GM19099 (cell line): Measurements from ENCODE around the gene MAP4K1.

Experiments used
- POLR2A ChIP-seq: IDR thresholded peaks from 3 replicates; pipeline ENCODE4 v1.6.1; 2011; ENCODE audit warnings: low read depth; ENCODE audit not compliant: insufficient read length; ENCODE audit errors: extremely low read depth

The MAP4K1 gene

DNA sequence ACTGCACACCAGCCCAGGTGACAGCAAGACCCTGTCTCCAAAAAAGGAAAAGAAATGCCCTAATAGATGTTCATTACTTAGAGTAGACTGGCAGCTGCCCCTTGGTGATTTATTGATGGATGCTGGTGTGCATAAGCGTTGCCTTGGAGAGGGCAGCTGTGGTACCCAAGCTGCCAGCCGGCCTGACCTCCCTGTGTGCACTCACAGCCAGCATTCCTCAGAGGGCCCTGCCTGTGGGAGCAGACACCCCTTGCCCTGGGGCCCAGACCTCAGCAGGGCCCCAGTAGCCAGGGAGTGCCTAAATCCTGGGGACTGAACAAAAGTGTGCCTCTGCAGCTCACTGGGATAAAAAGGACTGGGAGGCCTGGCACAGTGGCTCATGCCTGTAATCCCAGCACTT, 21.9 kb upstream of the MAP4K1 start:
- TF ChIP-seq POLR2A = no peak

DNA sequence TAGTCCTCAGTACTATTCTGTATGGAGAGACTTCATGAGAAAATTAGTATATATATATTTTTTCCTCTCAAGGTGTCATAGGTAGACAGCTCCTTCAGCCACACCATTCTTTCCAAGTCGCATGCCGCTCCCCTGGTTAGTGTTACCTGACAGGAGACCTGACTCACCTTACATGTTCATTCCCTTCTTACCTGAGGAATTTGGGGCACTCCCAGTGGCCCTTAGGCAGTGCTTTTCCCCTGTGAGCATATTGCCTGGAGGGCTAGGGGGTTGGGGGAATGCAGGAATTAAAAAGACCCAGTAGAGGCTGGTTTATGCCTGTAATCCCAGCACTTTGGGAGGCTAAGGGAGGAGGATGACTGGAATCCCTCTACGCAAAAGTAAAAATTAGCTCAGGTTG, 20.7 kb upstream of the MAP4K1 start:
- TF ChIP-seq POLR2A = no peak

DNA sequence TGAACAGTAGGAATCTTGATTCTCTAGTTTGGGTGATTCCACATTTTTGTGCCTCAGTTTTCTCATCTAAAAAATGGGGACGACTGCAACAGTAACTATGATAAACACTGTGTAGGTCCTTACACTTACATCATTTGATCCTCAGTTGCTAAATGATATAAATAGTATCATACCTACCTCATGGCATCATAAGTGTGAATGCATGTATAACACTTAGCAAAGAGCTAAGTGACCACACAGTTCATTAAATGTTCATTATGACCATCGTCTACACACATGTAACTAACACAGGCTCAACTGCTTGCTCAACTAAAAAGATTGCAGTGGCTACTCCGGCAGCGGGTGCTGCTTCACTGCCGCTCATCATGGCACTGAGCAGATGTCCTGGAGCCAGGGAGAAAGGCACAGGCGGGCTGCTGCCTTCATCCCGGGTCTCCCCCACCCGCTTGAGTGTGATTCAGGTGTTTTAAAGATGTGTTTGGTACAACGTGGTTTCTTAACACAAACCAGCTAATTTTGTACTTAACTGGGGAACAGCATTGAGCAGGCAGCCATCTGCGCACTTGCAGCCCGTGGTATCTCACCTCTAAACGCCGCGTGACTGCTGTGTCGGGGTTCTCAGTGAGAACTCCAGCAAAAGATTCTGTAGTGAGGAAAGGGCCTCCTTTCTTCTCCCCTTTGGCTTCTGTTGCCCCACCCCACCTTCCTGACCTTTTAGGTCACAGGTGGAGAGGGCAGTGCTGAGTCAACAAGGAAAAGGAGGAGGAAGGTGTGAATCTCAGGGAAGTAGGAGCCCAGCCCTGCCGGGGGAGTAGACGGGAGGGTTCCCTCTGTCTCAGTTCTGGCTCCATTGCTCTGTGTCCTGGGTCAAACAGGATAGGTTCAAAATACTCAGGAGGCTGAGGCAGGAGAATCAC, 18.0 kb upstream of the MAP4K1 start:
- TF ChIP-seq POLR2A = no peak

DNA sequence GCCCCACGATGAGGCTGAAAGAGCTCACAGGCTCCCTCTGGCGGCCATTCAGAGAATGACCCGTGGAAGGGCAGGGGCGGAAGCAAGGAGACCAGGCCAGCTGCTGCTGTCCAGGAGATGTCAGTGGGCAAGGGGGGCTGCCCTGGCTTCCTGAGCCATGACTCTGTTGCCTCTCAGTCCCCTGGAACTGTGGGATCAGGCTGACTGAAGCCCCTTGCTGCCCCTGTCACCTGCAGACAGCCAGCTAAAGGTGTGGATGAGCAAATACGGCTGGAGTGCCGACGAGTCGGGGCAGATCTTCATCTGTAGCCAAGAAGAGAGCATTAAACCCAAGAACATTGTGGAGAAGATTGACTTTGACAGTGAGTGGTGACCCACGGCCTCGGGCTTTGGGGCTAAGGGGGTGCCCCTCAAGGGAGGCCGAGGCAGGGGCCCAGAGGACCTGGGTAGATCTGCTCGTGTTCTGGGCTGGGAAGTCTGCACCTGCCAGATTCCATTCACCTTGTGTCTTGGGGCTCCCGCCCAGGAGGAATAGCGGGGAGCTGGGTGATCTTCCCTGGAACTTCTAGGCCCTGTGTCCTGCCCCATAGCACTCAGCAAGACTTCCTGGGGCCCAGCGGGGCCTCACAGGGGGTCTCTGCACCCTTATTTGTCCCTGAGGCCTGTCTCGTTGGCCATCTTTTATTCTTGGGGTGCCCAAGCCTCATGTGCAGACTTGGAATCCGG, 17.2 kb upstream of the MAP4K1 start:
- TF ChIP-seq POLR2A = no peak

DNA sequence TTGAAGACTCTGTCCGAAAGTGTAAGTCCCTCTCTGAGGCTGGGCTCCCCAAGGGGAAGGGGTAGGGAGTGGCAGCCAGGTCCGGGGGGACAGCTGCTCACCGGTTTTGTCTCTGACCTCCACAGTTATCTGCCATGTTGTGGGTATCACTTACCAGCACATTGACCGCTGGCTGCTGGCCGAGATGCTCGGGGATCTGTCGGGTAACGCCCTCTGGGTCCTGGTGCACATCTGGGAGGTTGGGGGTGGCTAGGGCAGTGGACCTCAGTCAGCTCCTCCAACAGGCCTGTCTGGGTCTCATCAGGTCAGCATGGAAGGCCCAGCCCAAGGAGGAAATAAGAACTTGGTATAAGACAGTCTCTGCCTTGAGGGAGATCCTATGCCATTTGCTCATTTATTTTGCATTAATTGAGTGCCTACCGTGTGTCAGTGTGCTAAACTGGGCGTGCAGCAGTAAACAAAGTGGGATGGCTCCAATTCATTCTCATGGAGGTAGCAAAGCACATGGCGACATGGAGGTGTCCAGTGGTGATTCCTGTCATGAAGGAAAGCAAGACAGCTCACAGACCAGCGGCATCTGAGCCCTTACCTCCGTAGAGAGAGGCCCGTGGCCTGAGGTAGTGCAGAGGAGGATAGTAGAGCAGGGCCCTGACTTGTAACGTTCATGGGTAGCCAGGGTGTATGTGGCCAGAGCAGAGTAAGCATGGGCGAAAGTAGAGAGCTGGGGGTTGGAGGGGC, 14.9 kb upstream of the MAP4K1 start:
- no peak for TF ChIP-seq POLR2A

DNA sequence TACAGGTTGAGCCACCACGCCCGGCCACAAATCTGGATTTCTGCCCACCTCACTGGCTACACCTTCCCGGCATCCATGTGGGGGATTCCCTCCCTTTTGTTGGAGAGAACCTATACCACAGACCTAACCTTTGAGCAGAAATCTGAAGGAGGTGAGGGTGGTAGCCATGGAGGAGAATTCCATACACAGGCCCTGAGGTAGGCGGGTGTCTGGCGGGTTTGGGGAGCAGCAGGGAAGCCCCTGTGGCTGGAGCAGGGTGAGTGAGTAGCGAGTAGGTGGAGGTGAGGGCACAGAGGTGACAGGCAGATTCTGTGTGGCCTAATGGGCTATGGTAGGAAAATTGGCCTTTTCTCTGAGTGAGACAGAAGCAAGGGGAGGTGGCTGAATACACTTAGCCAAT, 11.8 kb upstream of the MAP4K1 start:
- TF ChIP-seq POLR2A = no peak

DNA sequence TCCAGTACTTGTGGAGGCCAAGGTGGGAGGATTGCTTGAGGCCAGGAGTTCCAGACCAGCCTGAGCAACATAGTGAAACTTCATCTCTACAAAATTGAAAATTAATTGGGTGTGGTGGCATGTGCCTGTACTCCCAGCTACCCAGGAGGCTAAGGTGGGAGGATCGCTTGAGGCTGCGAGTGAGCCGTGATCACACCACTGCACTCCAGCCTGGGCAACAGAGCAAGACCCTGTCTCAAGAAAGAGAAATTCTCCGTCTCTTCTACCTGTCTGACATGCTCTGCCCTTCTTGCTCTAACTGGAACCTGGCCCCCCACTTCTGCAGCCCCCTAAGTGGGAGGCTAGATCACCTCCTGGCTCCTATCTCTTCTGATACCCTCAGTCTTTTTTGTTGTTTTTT, 8.6 kb upstream of the MAP4K1 start:
- no peak for TF ChIP-seq POLR2A

DNA sequence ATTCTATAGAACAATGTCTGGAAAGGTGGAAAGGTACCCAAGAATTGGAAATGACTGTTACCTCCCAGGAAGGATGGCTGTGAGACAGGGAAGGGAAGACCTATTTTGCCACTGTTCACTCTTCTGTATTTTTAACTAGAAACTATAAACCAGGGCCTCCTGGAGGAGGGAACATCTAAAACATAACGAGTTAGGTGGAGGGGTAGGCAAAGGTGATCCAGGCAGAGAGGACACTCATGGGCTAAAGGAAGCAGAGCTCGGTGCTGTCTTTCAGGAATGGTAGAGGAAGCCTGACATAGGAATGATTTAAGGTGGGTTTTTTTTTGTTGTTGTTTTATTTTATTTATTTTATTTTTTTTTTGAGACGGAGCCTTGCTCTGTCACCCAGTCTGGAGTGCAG, 7.1 kb upstream of the MAP4K1 start:
- no peak for TF ChIP-seq POLR2A

DNA sequence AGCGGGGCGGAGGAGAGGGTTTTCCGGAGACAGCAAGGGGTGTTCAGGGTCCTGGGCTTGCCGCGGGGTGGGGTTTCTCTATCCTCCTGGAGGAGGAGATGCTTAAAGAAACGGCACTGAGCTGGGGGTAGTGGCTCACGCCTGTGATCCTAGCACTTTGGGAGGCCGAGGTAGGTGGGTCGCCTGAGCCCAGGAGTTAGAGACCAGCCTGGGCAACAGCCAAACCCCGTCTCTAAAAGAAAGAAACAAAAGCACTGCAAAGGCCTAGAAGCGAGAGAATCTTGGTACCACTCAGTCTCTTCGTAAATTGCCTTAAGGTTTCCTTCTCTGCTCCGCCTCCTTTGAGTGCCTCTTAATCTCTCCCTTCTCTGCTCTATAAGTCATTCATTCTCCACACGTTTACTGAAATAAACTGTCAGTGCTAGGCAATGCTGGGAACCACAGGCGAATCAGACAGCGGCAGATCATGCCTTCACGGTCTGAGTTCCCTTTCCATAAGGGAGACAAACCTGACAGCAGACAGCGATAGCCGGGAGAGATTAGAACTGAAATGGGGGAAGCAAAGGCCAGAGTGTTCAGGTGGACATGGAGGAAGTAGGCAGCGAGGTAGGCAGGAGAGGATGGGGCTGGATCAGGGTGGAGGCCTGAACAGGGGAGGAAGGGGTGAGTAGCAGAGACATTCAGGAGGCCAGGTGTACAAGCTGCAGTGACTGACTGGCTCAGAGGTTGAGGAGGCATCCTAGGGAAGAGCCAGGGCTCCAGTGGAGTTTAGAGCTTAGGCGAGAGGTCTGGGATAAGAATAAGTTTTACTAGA, 1.8 kb upstream of the MAP4K1 start:
- no peak for TF ChIP-seq POLR2A

DNA sequence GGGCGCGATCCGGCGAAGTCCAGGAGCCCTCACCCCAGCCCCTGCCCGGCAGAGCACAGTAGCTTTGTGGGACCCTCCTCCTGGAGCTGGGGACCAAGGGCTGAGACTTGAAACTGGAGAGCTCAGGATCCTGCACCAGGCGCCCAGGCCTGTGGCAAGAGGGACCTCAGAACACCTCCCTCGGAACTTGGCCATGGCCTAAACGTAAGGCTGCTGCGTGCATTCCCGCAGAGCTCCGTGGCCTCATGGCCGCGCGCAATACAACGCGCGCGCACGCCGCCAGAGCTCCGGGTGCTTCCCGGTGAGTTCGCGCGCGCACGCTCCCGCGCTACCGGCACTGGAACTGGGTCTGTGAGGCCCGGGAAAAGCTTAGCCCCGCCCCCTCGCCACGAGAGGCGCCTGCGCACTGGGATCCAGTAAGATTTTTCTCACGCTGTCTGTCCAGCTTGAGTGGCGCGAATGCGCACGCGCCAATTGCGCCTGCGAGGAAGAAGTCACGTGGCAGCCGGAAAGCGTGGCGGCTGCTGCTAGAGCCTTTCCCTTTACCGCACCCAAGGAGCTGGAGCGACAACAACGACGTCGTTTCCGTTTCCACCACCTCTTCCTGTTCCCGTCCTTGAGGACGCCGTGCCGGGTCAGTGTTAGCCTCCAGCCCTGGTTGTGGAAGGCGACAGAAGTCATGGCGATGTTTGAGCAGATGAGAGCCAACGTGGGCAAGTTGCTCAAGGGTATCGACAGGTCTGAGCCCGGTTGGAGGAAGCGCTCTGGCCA, 1.0 kb upstream of the MAP4K1 start, which contains the start of gene EIF3K:
EIF3K (plus strand) TSS at position 599 of the 771 bp plus-strand sequence; CDS start at position 680, 81 bp downstream.
- TF ChIP-seq POLR2A = peak; percentile 93

DNA sequence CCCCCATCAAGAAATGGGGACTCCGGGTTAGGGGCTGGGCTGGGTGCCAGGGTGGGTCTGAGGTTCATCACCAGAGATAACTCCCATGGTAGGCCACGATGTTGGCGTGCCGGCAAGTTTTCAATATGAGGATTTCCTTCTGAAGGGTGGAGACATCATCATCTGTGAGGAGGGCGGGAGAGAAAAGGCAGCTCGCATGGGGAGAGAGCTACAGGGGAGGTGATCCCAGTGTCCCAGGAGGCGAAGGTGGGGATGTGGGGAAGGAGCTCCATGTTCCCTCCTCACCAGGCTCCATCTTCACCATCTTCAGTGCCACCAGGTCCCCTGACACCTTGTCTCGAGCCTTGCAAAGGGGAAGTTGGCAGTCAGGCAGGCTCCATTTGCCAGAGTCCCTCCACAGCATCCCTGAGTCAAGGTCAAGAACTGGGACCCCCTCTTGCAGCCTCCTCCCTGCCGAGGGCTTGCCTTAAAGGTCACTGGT, 430 bp downstream of the MAP4K1 start:
- no peak for TF ChIP-seq POLR2A

DNA sequence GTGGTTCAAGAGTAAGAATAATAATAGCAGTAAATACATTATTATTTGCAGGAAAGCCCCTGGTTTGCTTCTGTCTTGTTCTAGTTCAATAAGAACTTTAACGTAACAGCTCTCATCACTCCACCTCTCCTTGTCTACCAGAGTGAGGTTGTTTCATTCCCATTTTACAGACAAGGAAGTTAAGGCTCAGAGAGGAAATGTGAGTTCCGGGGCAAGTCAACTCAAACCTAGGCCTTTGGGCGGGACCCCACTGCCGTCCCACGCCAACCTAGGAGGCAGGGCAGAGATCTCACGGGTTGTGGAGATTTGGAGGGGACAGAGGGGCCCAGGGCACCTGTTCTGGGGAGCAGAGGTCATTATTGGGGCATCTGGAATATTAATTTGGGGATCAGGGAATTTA, 1.5 kb downstream of the MAP4K1 start:
- TF ChIP-seq POLR2A = no peak

DNA sequence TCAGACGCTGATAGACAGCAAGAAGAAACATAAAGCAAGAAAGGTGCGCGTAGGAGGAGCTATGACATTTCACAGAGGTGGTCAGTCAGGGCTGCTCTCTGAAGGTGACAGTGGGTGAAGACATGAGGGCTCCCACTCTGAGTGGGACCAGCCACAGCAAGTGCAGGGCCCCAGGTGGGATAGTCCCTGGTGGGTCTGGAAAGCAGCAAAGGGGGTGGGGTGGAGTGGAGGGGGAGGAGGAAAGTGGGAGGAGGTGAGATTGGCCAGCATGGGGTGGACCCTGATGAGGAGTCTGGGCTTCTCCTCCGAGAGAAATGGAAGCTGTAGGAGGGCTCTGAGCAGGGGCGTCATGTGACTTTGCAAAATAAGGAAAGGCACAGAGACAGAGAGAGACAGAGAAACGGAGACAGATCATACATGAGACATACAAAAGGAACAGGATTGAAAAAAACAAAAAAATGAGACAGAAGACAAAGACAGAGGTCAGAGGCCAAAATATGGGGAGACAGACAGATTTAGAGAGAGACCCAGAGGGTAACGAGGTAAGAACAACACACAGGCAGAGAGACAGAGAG, 2.7 kb downstream of the MAP4K1 start:
- TF ChIP-seq POLR2A = no peak

DNA sequence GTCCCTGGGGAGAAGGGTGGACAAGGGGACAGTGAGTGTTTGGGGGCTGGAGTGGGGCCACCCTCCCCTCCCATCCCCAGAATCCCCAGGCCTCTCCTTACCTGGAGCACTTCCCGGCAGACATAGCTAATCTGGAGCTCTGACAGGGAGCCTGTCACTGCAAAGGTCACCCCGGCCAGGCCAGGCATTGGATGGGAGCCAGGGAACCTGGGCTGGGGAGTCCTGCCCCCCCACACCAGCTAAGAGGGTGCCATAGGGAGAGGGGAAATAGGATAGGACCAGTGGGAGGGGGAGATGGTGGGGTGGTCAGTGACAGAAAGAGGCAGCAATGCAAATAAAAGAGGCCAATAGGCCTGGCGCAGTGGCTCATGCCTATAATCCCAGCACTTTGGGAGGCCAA, 3.5 kb downstream of the MAP4K1 start:
- no peak for TF ChIP-seq POLR2A

DNA sequence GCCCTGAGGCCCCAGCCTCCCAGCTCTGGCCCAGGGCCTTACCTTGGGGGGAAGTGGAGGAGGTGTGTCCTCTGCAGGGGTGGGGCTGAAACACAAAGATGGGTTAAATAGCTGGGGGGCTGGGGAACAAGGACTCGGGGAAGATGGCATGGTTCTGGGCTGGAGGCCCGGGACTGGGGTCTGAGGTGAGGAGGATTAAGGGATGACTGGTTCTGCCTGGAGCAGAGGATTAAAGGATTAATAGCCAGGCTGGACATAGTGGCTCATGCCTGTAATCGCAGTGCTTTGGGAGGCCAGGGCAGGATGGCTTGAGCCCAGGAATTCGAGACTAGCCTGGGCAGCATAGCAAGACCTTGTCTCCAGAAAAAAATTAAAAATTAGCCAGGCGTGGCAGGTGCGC, 11.6 kb downstream of the MAP4K1 start:
- no peak for TF ChIP-seq POLR2A
